HS-27A (cell line): ENCODE measurements around the gene PDC.
"Not testable (repeated sequence)": the region's sequence is repeated elsewhere in the genome, so short reads cannot be mapped to it uniquely, and the experiment has no call there.

ENCODE experiments used
- DNase-seq: peaks from one replicate; pipeline ENCODE4 v3.0.0-alpha.2; 2012; ENCODE audit warnings: low read depth, missing footprints

PDC gene

DNA sequence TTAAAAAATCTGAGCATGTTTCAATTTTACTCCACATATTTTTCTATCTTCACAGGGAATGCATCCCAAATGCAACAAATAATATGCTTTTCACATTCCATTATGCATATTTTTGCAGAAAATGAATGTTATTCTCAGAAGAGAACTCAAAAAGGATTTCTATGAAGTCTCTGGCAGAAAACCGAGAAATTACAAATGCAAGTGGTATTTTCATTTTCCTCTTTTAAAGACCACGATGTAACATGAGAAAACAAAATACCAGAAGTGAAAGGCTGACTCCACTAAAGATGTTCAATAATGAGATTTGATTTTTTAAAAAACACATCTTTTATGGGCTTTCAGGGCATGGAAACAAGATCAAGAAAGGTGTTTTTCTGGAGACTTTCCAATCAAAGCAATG is 5.0 kb upstream of the PDC start:
- no peak for DNase-seq

- DNase-seq = not testable (repeated sequence)
Measured at GRCh38 chr1:186465491-186465890, 4.6 kb upstream of the PDC start.

DNA sequence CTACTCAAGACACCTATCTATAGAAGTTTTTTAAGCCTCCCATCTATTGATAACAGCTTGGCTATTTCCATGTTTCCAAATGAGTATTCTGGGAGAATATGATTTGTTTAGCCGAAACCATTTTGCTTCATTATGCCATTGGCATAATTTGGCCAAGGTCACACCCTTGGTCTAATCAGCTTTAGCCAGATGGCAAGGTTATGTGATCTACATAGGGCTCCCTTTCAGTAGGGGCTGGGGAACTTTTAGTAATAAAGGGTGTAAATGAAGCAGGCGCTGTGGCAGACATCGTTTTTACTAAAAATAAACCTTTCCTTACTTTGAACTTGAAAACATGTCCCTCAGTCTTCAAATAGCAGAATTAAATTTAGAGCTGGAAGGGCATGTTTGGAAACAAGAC is 3.0 kb upstream of the PDC start:
- DNase-seq = no peak

- no peak for DNase-seq
Measured at GRCh38 chr1:186463511-186463910, 2.6 kb upstream of the PDC start.

- not testable (repeated sequence) for DNase-seq
Measured at GRCh38 chr1:186459161-186459560, 1.8 kb downstream of the PDC start.

DNA sequence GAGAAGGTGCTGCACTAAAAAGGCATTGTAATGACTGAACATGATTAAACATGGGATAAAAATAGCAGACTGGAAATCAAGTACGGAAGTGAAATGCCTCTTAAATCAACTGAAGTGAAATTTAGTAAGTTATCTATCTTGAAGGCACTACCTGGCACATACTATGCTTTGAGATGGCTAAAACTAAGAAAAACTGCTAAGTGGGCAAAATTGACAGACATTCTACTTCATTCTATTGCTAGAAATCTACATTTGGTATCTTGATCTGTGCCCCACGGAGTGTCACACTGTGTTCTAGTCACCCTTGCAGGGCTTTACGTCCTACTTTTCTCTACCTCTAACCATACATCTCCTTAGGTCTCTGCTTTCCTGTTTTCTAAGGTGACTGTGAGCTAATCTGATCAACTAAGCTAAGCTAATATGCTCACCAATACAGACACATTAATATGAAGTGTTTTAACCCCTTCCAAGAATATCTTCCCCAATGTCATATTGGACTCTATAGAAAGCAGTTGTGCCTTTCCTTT is 4.1 kb downstream of the PDC start:
- no peak for DNase-seq

DNA sequence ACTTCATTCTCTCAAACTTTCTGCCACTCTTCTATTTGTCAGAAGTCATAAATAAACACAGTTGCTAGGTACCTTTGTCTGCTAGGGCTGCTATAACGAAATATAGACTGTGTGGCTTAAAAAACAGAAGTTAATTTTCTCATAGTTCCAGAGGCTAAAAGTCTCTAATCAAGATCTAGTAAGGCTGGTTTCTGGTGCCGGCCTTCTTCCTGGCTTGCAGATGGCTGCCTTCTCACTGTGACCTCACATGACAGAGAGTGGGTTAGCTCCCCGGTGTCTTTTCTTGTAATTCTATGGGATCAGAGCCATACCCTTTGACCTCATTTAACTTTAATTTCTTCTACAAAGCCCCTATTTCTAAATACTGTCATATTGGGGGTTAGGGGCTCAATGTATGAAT is 5.9 kb downstream of the PDC start:
- DNase-seq = no peak

GRCh38 chr1:186446152-186446551 is 14.8 kb downstream of the PDC start:
- DNase-seq = no peak

- DNase-seq = no peak
Measured at GRCh38 chr1:186443638-186444037, 17.3 kb downstream of the PDC start.

GRCh38 chr1:186442651-186443375 is 18.1 kb downstream of the PDC start:
- no peak for DNase-seq

- DNase-seq = no peak
Measured at GRCh38 chr1:186440584-186440983, 20.3 kb downstream of the PDC start.

- no peak for DNase-seq
Measured at GRCh38 chr1:186438567-186438966, 22.3 kb downstream of the PDC start.

DNA sequence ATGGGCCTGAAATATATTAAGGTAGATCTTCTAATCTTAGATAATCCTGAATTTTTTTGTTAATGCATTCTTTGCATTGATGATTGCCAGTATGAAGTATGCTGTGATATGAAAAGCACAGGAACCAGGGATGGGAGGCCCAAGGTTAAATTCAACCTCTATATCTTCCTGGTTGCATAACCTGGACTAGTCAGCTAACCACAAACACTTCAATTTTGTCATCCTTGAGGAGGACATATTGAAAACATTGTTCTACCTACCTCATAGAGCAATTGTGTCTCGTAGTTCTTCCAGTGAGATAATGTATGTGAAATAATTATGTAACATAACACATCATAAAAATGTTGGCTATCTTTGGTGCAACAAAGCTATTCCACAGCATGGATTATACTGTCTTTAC is 25.6 kb downstream of the PDC start:
- DNase-seq = no peak

- no peak for DNase-seq
Measured at GRCh38 chr1:186429017-186429416, 31.9 kb downstream of the PDC start.

GRCh38 chr1:186426118-186426517 is 34.8 kb downstream of the PDC start:
- no peak for DNase-seq

- no peak for DNase-seq
Measured at GRCh38 chr1:186424539-186424938, 36.4 kb downstream of the PDC start.

DNA sequence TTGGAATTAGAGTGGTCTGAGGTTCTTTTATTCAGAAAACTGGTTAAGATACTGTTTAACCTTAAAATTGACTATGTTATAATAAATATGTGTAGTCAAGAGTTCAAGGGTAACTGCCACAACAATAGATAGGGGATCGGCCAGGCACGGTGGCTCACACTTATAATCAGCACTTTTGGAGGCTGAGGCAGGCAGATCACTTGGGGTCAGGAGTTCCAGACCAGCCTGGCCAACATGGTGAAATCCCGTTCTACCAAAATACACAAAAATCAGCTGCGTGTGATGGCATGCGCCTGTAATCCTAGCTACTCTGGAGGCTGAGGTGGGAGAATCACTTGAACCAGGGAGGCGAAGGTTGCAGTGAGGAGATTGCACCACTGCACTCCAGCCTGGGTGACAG is 39.5 kb downstream of the PDC start:
- DNase-seq = no peak

DNA sequence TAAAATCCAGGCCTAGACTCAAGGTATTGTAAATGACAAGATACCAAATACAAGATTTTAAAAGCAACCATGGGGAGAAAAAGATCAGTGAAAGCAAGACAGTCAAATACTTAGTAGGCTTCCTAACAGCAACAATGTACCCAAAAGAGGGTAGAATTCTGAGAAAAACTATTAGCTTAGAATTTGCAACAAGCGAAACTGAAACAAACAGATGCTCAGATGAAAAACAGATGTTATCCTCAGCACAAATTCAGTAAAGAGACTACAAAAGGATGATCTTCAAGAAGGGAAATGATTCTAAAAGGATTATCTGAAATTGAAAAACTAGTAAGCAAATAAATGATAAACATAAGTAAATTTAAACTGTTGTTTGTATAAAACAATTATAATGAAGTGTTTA is 40.0 kb downstream of the PDC start:
- no peak for DNase-seq

GRCh38 chr1:186420311-186420710 is 40.6 kb downstream of the PDC start:
- DNase-seq = no peak

DNA sequence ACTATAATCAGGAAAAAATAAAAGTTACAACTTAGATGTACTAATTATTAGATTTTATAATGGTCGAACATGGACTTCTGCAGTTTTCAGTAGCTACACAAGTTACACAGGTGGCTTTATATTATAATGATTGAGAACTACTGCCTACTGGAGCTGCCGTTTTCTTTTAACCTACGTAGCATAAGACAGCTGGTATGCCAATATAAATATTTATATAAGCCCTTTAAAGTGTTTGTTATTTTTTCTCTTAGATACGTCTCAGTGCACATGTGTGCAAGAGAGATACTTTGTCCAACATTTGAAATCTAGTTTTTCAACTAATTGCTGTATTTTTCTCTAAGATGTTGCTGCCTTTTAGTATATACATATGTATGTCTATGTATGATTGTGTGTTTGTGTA is 42.4 kb downstream of the PDC start:
- DNase-seq = no peak

DNA sequence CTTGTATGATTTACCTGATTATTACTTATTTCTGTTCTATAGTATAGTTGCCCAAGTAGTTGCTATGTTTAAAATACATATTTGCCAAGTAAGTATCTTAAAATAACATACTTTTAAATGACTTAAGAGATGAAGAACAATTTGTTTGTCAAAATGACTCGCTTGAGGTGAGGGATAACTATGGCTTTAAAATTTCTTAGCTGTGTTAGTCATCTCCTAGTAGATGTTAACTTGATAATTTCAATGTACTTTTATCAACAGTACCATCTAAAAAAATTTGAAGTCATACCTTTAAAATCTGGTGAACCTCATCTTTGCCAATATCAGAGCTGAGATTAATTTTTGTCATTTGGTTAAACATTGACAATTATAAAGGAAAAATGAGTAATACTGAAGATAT is 47.6 kb downstream of the PDC start:
- DNase-seq = no peak

DNA sequence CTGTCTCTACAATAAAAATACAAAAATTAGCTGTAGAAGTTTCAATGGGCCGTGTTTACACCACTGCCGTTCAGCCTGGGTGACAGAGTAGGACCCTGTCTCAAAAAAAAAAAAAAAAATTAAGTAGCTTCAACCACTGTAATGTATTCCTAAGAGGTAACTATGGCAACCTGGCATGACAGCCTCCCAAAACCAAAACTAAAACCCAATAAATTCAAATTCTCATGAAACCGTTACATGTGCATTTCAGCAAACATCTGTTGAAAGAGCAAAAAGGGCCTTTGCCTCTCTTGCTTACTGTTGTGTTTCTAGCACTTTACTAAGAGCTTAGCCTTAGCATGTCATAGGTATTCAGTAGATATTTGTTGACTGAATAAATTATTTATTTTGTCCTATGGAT is 51.8 kb downstream of the PDC start:
- DNase-seq = no peak

- DNase-seq = no peak
Measured at GRCh38 chr1:186404454-186405051, 56.4 kb downstream of the PDC start.

GRCh38 chr1:186403632-186404031 is 57.3 kb downstream of the PDC start:
- no peak for DNase-seq
